Activated CD4-positive, alpha-beta T cell treated with anti-CD3 and anti-CD28 coated beads, Interleukin-2, amount 10 ng/mL, durations not matched to agents 7 days and 5 days (primary cell): Measurements from ENCODE around the gene EVI5. TPM values are rescaled to one million over a fixed set of nuclear protein-coding genes. Genes with fewer than 3 reads are reported as not detected.

Source experiments
- CTCF ChIA-PET: fragments of 350-600 bp; sonication (Branson Sonifier 250); formaldehyde crosslinking; loops from one replicate; lab custom pipeline; 2021; ENCODE audit warnings: antibody characterized with exemption; lab: Charles Lee
- POLR2A ChIA-PET: fragments of 350-600 bp; sonication (Branson Sonifier 250); formaldehyde crosslinking; loops from one replicate; lab custom pipeline; 2021; ENCODE audit warnings: antibody characterized with exemption; lab: Charles Lee
- DNase-seq: peaks from one replicate; pipeline ENCODE4 v3.0.0-alpha.2; 2020
- H3K27ac Mint-ChIP-seq: one replicate; pipeline ENCODE4 v1.8.0; 2021; ENCODE audit warnings: mild to moderate bottlenecking, moderate library complexity, mixed read lengths
- H3K27me3 Mint-ChIP-seq: one replicate; pipeline ENCODE4 v1.8.0; 2021; ENCODE audit warnings: mixed read lengths
- H3K36me3 Mint-ChIP-seq: one replicate; pipeline ENCODE4 v1.8.0; 2021; ENCODE audit warnings: low read depth, mixed read lengths
- H3K4me1 Mint-ChIP-seq: one replicate; pipeline ENCODE4 v1.8.0; 2021; ENCODE audit warnings: mixed read lengths
- H3K4me3 Mint-ChIP-seq: one replicate; pipeline ENCODE4 v1.8.0; 2021; ENCODE audit warnings: mild to moderate bottlenecking, moderate library complexity, mixed read lengths
- H3K9me3 Mint-ChIP-seq: one replicate; pipeline ENCODE4 v1.8.0; 2021; ENCODE audit warnings: mixed read lengths
- total RNA-seq, 2 experiments: library from RNA; stranded (reverse); gene quantifications; one replicate each; pipeline ENCODE4 v1.2.3, GENCODE V29; 2021

The EVI5 gene
- under 1 TPM; 0.35 to 0.52 TPM for total RNA-seq

- peaks cover 3% of the 10 kb centered on the region for H3K36me3 Mint-ChIP-seq
- ChIA-PET POLR2A (no interaction called here), CTCF (no interaction called here)
- no peaks in the 10 kb centered on the region for H3K9me3 Mint-ChIP-seq
- peak within 1 kb of the TSS; percentile 62 for H3K4me3 Mint-ChIP-seq
- H3K27me3 Mint-ChIP-seq: peaks cover 66% of the 10 kb centered on the region
- no peak within 1 kb of the TSS for H3K27ac Mint-ChIP-seq
- peaks cover 16% of the 10 kb centered on the region for H3K4me1 Mint-ChIP-seq
- peak; percentile 41 for DNase-seq
Measured at GRCh38 chr1:92784639-92785500, at the start of gene EVI5. Gene EVI5, minus strand, starts transcription at chr1:92785108. Its CDS starts 48,562 bp downstream, at chr1:92736546.

- H3K36me3 Mint-ChIP-seq: peaks cover 69% of the 10 kb centered on the region
- H3K4me3 Mint-ChIP-seq: peak overlapping the region; percentile 99
- H3K27me3 Mint-ChIP-seq: no peaks in the 10 kb centered on the region
- H3K27ac Mint-ChIP-seq: peak overlapping the region; percentile 27
- no peak for DNase-seq
- peaks cover 68% of the 10 kb centered on the region for H3K4me1 Mint-ChIP-seq
- no peaks in the 10 kb centered on the region for H3K9me3 Mint-ChIP-seq
- ChIA-PET POLR2A (no interaction called here), CTCF (interaction anchor here (0.6 to 1.3 kb wide), 2 partner anchors 12 to 41 kb away, joined by 3 read pairs; no protein-coding TSS in a partner anchor)
Measured at GRCh38 chr1:92834617-92835016, 49.7 kb upstream of the EVI5 start.

GRCh38 chr1:92833840-92834239 lies 48.9 kb upstream of the EVI5 start:
- CTCF ChIA-PET: interaction anchor here (1.3 kb wide), 1 partner anchor 12 kb away, joined by 3 read pairs; no protein-coding TSS in a partner anchor
- no peaks in the 10 kb centered on the region for H3K27me3 Mint-ChIP-seq
- POLR2A ChIA-PET: no interaction called here
- no peaks in the 10 kb centered on the region for H3K9me3 Mint-ChIP-seq
- peaks cover 61% of the 10 kb centered on the region for H3K4me1 Mint-ChIP-seq
- peak overlapping the region; percentile 97 for H3K27ac Mint-ChIP-seq
- peaks cover 63% of the 10 kb centered on the region for H3K36me3 Mint-ChIP-seq
- no peak for DNase-seq
- peak overlapping the region; percentile 99 for H3K4me3 Mint-ChIP-seq

GRCh38 chr1:92832537-92833114 lies 47.7 kb upstream of the EVI5 start:
- H3K27me3 Mint-ChIP-seq: no peaks in the 10 kb centered on the region
- ChIA-PET POLR2A (interaction anchor here (0.7 kb wide), 1 partner anchor 37 kb away, joined by 4 read pairs; no protein-coding TSS in a partner anchor), CTCF (interaction anchor here (0.7 to 2.5 kb wide), 22 partner anchors 8 to 542 kb away, joined by 3 to 15 read pairs (median 4); partner anchors contain the start of gene DIPK1A)
- H3K4me3 Mint-ChIP-seq: peak overlapping the region; percentile 99
- H3K9me3 Mint-ChIP-seq: no peaks in the 10 kb centered on the region
- H3K4me1 Mint-ChIP-seq: peaks cover 51% of the 10 kb centered on the region
- no peak for DNase-seq
- peak overlapping the region; percentile 97 for H3K27ac Mint-ChIP-seq
- H3K36me3 Mint-ChIP-seq: peaks cover 53% of the 10 kb centered on the region

GRCh38 chr1:92831762-92832536 lies 47.0 kb upstream of the EVI5 start, which contains the start of gene RPL5:
Gene RPL5, plus strand, starts transcription at chr1:92832040. Its CDS starts 75 bp downstream, at chr1:92832115.
- Mint-ChIP-seq H3K36me3 (peaks cover 47% of the 10 kb centered on the region), H3K9me3 (no peaks in the 10 kb centered on the region), H3K4me1 (peaks cover 45% of the 10 kb centered on the region), H3K27me3 (no peaks in the 10 kb centered on the region), H3K4me3 (peak within 1 kb of the TSS; percentile 99), H3K27ac (peak within 1 kb of the TSS; percentile 97)
- peak; percentile 98 for DNase-seq
- ChIA-PET CTCF (interaction anchor here (0.5 to 2.5 kb wide), 27 partner anchors 9 to 1313 kb away, joined by 3 to 15 read pairs (median 4); partner anchors contain the start of gene DIPK1A), POLR2A (interaction anchor here (0.5 to 0.9 kb wide), 4 partner anchors 9 to 614 kb away, joined by 3 to 5 read pairs (median 4); no protein-coding TSS in a partner anchor)

- POLR2A ChIA-PET: interaction anchor here (0.5 to 0.9 kb wide), 3 partner anchors 9 to 614 kb away, joined by 3 to 5 read pairs (median 3); no protein-coding TSS in a partner anchor
- Mint-ChIP-seq H3K27ac (peak overlapping the region; percentile 97), H3K4me1 (peaks cover 40% of the 10 kb centered on the region), H3K36me3 (peaks cover 42% of the 10 kb centered on the region), H3K4me3 (peak overlapping the region; percentile 99), H3K27me3 (no peaks in the 10 kb centered on the region), H3K9me3 (no peaks in the 10 kb centered on the region)
- no peak for DNase-seq
- CTCF ChIA-PET: interaction anchor here (0.5 to 2.5 kb wide), 20 partner anchors 9 to 1312 kb away, joined by 3 to 15 read pairs (median 4); partner anchors contain the start of gene DIPK1A
Measured at GRCh38 chr1:92831368-92831761, 46.5 kb upstream of the EVI5 start.

- Mint-ChIP-seq H3K4me1 (peaks cover 1% of the 10 kb centered on the region), H3K4me3 (no peak overlapping the region), H3K27ac (no peak overlapping the region), H3K36me3 (no peaks in the 10 kb centered on the region), H3K9me3 (no peaks in the 10 kb centered on the region), H3K27me3 (peaks cover 3% of the 10 kb centered on the region)
- ChIA-PET CTCF (interaction anchor here (2.4 kb wide), 1 partner anchor 9 kb away, joined by 6 read pairs; no protein-coding TSS in a partner anchor), POLR2A (no interaction called here)
- DNase-seq: no peak
Measured at GRCh38 chr1:92826792-92827191, 41.9 kb upstream of the EVI5 start.

GRCh38 chr1:92822879-92823278 lies 38.0 kb upstream of the EVI5 start:
- no peaks in the 10 kb centered on the region for H3K4me1 Mint-ChIP-seq
- ChIA-PET CTCF (interaction anchor here (2.9 kb wide), 1 partner anchor 9 kb away, joined by 11 read pairs; the partner anchor contains the start of gene RPL5), POLR2A (no interaction called here)
- H3K9me3 Mint-ChIP-seq: no peaks in the 10 kb centered on the region
- no peaks in the 10 kb centered on the region for H3K36me3 Mint-ChIP-seq
- no peak for DNase-seq
- no peak overlapping the region for H3K4me3 Mint-ChIP-seq
- peaks cover 20% of the 10 kb centered on the region for H3K27me3 Mint-ChIP-seq
- no peak overlapping the region for H3K27ac Mint-ChIP-seq

- no peak overlapping the region for H3K27ac Mint-ChIP-seq
- H3K36me3 Mint-ChIP-seq: no peaks in the 10 kb centered on the region
- CTCF ChIA-PET: interaction anchor here (2.2 kb wide), 1 partner anchor 72 kb away, joined by 4 read pairs; no protein-coding TSS in a partner anchor
- H3K4me1 Mint-ChIP-seq: no peaks in the 10 kb centered on the region
- H3K27me3 Mint-ChIP-seq: peaks cover 35% of the 10 kb centered on the region
- DNase-seq: no peak
- H3K9me3 Mint-ChIP-seq: no peaks in the 10 kb centered on the region
- H3K4me3 Mint-ChIP-seq: no peak overlapping the region
- POLR2A ChIA-PET: no interaction called here
Measured at GRCh38 chr1:92820551-92820950, 35.6 kb upstream of the EVI5 start.

- Mint-ChIP-seq H3K36me3 (no peaks in the 10 kb centered on the region), H3K27me3 (peaks cover 35% of the 10 kb centered on the region), H3K4me1 (no peaks in the 10 kb centered on the region), H3K27ac (no peak overlapping the region), H3K9me3 (no peaks in the 10 kb centered on the region), H3K4me3 (no peak overlapping the region)
- POLR2A ChIA-PET: no interaction called here
- DNase-seq: no peak
- CTCF ChIA-PET: interaction anchor here (2.2 kb wide), 1 partner anchor 72 kb away, joined by 4 read pairs; no protein-coding TSS in a partner anchor
Measured at GRCh38 chr1:92820024-92820423, 35.1 kb upstream of the EVI5 start.

GRCh38 chr1:92817986-92818764 lies 33.3 kb upstream of the EVI5 start:
- no peak overlapping the region for H3K4me3 Mint-ChIP-seq
- H3K27ac Mint-ChIP-seq: no peak overlapping the region
- peak; percentile 30 for DNase-seq
- no peaks in the 10 kb centered on the region for H3K9me3 Mint-ChIP-seq
- POLR2A ChIA-PET: no interaction called here
- H3K27me3 Mint-ChIP-seq: peaks cover 42% of the 10 kb centered on the region
- CTCF ChIA-PET: interaction anchor here (0.5 to 3.5 kb wide), 6 partner anchors 9 to 70 kb away, joined by 3 to 15 read pairs (median 4); partner anchors contain the start of gene RPL5
- H3K4me1 Mint-ChIP-seq: no peaks in the 10 kb centered on the region
- H3K36me3 Mint-ChIP-seq: no peaks in the 10 kb centered on the region
